Endodermal cell (in vitro differentiated cells): Measurements from ENCODE around the gene RRP1. TPM values are rescaled to one million over a fixed set of nuclear protein-coding genes. Genes with fewer than 3 reads are reported as not detected.
A peak's percentile ranks its signal among the peaks of the same experiment; 100 is the strongest.

Experiments used
- DNase-seq: peaks from one replicate; pipeline ENCODE4 v3.0.0-alpha.2; 2017
- H3K27ac ChIP-seq: 2 replicates; pipeline ENCODE4 v1.5.1; 2013; ENCODE audit warnings: mild to moderate bottlenecking, low read depth, low read length, moderate library complexity
- H3K27me3 ChIP-seq: 2 replicates; pipeline ENCODE4 v1.6.1; 2013; ENCODE audit warnings: mild to moderate bottlenecking, low read length, moderate library complexity; ENCODE audit not compliant: insufficient read depth, control insufficient read depth, poor library complexity, severe bottlenecking
- H3K36me3 ChIP-seq: 2 replicates; pipeline ENCODE4 v1.7.0; 2013; ENCODE audit warnings: mild to moderate bottlenecking, low read length, moderate library complexity; ENCODE audit not compliant: control insufficient read depth, insufficient read depth
- H3K4me1 ChIP-seq: one replicate; pipeline ENCODE4 v1.7.0; 2013; ENCODE audit warnings: low read length; ENCODE audit not compliant: control insufficient read depth, insufficient read depth
- H3K4me3 ChIP-seq: 2 replicates; pipeline ENCODE4 v1.5.1; 2013; ENCODE audit warnings: mild to moderate bottlenecking, low read length, moderate library complexity
- H3K9ac ChIP-seq: 2 replicates; pipeline ENCODE4 v1.6.1; 2013; ENCODE audit warnings: mild to moderate bottlenecking, low read length, moderate library complexity; ENCODE audit not compliant: poor library complexity, severe bottlenecking; ENCODE audit errors: extremely low read depth
- H3K9me3 ChIP-seq: 2 replicates; pipeline ENCODE4 v1.6.1; 2013; ENCODE audit warnings: mild to moderate bottlenecking, low read length, moderate library complexity; ENCODE audit not compliant: control insufficient read depth
- H3K27ac Mint-ChIP-seq: 2 replicates; pipeline ENCODE4 v1.8.0; 2020; ENCODE audit warnings: mixed read lengths
- H3K27me3 Mint-ChIP-seq: 2 replicates; pipeline ENCODE4 v1.8.0; 2021; ENCODE audit warnings: mild to moderate bottlenecking, mixed read lengths; ENCODE audit not compliant: insufficient read depth
- H3K36me3 Mint-ChIP-seq: 2 replicates; pipeline ENCODE4 v1.8.0; 2020; ENCODE audit warnings: low read depth, mixed read lengths
- H3K4me1 Mint-ChIP-seq: 2 replicates; pipeline ENCODE4 v1.8.0; 2020; ENCODE audit warnings: mixed read lengths
- H3K4me3 Mint-ChIP-seq: 2 replicates; pipeline ENCODE4 v1.8.0; 2020; ENCODE audit warnings: mild to moderate bottlenecking, moderate library complexity, mixed read lengths
- H3K9me3 Mint-ChIP-seq: 2 replicates; pipeline ENCODE4 v1.8.0; 2020; ENCODE audit warnings: mild to moderate bottlenecking, mixed read lengths
- CTCF ChIP-seq: fragments of 200-600 bp; sonication (generic); conservative IDR thresholded peaks from 2 replicates; pipeline ENCODE4 v1.5.0; 2021; ENCODE audit warnings: antibody characterized with exemption, mild to moderate bottlenecking
- WGBS, 2 experiments: methylation state at CpG; one replicate each; pipeline versions ENCODE4 v1.1.5 to v1.1.7; 2013; ENCODE audit warnings: missing lambda C conversion rate in 2 of 2, mixed read lengths in 1 of 2; ENCODE audit not compliant: insufficient coverage in 1 of 2, insufficient read length in 1 of 2; 5-methylcytosine and 5-hydroxymethylcytosine counted together
- total RNA-seq, 2 donors: library from RNA; stranded (reverse); fragmentation: NEBNext Ultra II Directional in 1 of 2; extraction: Animal tissue kit (Norgen Biotek cat#: 25700) in 1 of 2; gene quantifications; 2 replicates in 1 of 2; 3 replicates in 1 of 2; pipeline ENCODE4 v1.2.1, GENCODE V29; 2021

The RRP1 gene
- total RNA-seq, 2 donors from 2014 or later, result 36.4 to 36.7 TPM

- Mint-ChIP-seq H3K27me3 (no peaks in the 10 kb centered on the region), H3K4me3 (no peak overlapping the region), H3K36me3 (peaks cover 55% of the 10 kb centered on the region), H3K4me1 (no peaks in the 10 kb centered on the region), H3K9me3 (no peaks in the 10 kb centered on the region), H3K27ac (no peak overlapping the region)
- DNase-seq, result no peak
- Histone ChIP-seq H3K27me3 (no peaks in the 10 kb centered on the region), H3K4me3 (no peak overlapping the region), H3K9me3 (no peaks in the 10 kb centered on the region), H3K4me1 (no peaks in the 10 kb centered on the region), H3K9ac (no peak overlapping the region), H3K36me3 (peaks cover 60% of the 10 kb centered on the region), H3K27ac (no peak overlapping the region)
- TF ChIP-seq CTCF, result no peak
- 92 to 96% methylated on average over 11 to 14 of the region's 14 CpGs for WGBS, 2 experiments
Observed at GRCh38 chr21:43802713-43803313, 13.4 kb downstream of the RRP1 start.

- no peak for TF ChIP-seq CTCF
- peaks cover 50% of the 10 kb centered on the region for H3K36me3 ChIP-seq
- Mint-ChIP-seq H3K4me1 (no peaks in the 10 kb centered on the region), H3K27ac (no peak overlapping the region), H3K4me3 (no peak overlapping the region), H3K27me3 (no peaks in the 10 kb centered on the region), H3K36me3 (peaks cover 49% of the 10 kb centered on the region), H3K9me3 (no peaks in the 10 kb centered on the region)
- no peak overlapping the region for H3K9ac ChIP-seq
- no peak for DNase-seq
- no peaks in the 10 kb centered on the region for H3K9me3 ChIP-seq
- no peak overlapping the region for H3K4me3 ChIP-seq
- no peak overlapping the region for H3K27ac ChIP-seq
- no peaks in the 10 kb centered on the region for H3K27me3 ChIP-seq
- H3K4me1 ChIP-seq, result no peaks in the 10 kb centered on the region
- 92 to 94% methylated on average over 17 to 33 of the region's 33 CpGs for WGBS, 2 experiments
Observed at GRCh38 chr21:43803558-43804300, 14.4 kb downstream of the RRP1 start.

GRCh38 chr21:43805275-43805800, 16.0 kb downstream of the RRP1 start:
- H3K36me3 ChIP-seq, result peaks cover 37% of the 10 kb centered on the region
- peak overlapping the region; percentile 66 for H3K27ac Mint-ChIP-seq
- H3K9me3 ChIP-seq, result no peaks in the 10 kb centered on the region
- no peaks in the 10 kb centered on the region for H3K4me1 ChIP-seq
- H3K9me3 Mint-ChIP-seq, result no peaks in the 10 kb centered on the region
- no peak overlapping the region for H3K4me3 Mint-ChIP-seq
- H3K27me3 ChIP-seq, result no peaks in the 10 kb centered on the region
- 96 to 97% methylated on average over 12 to 14 of the region's 14 CpGs for WGBS, 2 experiments
- no peak overlapping the region for H3K4me3 ChIP-seq
- H3K9ac ChIP-seq, result no peak overlapping the region
- no peaks in the 10 kb centered on the region for H3K27me3 Mint-ChIP-seq
- H3K27ac ChIP-seq, result peak overlapping the region; percentile 49
- TF ChIP-seq CTCF, result no peak
- H3K4me1 Mint-ChIP-seq, result no peaks in the 10 kb centered on the region
- peaks cover 41% of the 10 kb centered on the region for H3K36me3 Mint-ChIP-seq
- no peak for DNase-seq
